Measurements from ENCODE around the gene CALY. TPM values are rescaled to one million over a fixed set of nuclear protein-coding genes. Genes with fewer than 3 reads are reported as not detected.

CALY gene
- total RNA-seq, 2 donors from 2014 or later, result 0.75 to 1.3 TPM

DNA sequence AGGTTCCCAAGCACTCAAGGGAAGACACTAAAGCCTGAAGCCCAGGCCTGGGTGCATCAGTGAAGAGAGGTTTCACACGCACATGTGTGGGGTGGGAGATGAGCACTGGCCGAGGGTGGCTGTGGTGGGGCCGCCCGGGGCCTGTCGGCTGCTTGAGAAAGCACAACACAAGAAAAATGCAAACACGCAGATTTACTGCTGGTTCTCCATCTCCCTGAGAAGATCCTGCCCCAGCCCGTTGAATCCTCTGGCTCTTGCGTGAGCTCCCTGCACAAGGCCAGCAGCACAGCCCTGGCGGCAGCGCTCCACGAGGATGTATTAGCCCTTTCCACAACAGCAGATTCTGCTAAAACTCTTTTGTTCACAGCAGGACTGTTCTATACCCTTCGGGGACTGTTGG, 21.8 kb downstream of the CALY start:
- Mint-ChIP-seq H3K27ac (no peak overlapping the region), H3K4me1 (no peaks in the 10 kb centered on the region), H3K4me3 (no peak overlapping the region), H3K9me3 (peaks cover 9% of the 10 kb centered on the region), H3K36me3 (ENCODE audit: low read depth) (peaks cover 21% of the 10 kb centered on the region), H3K27me3 (ENCODE audit: insufficient read depth) (peaks cover 14% of the 10 kb centered on the region)
- DNase-seq, result no peak
- no peaks in the 10 kb centered on the region for H3K27me3 ChIP-seq (ENCODE audit: control insufficient read depth, insufficient read depth, low read length, poor library complexity, severe bottlenecking)
- TF ChIP-seq, protein P1, sequence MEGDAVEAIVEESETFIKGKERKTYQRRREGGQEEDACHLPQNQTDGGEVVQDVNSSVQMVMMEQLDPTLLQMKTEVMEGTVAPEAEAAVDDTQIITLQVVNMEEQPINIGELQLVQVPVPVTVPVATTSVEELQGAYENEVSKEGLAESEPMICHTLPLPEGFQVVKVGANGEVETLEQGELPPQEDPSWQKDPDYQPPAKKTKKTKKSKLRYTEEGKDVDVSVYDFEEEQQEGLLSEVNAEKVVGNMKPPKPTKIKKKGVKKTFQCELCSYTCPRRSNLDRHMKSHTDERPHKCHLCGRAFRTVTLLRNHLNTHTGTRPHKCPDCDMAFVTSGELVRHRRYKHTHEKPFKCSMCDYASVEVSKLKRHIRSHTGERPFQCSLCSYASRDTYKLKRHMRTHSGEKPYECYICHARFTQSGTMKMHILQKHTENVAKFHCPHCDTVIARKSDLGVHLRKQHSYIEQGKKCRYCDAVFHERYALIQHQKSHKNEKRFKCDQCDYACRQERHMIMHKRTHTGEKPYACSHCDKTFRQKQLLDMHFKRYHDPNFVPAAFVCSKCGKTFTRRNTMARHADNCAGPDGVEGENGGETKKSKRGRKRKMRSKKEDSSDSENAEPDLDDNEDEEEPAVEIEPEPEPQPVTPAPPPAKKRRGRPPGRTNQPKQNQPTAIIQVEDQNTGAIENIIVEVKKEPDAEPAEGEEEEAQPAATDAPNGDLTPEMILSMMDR (conservative IDR thresholded peaks at IDR 0.05), result no peak
- H3K9me3 ChIP-seq (ENCODE audit: control insufficient read depth, low read length), result peaks cover 11% of the 10 kb centered on the region
- H3K4me1 ChIP-seq (ENCODE audit: control insufficient read depth, insufficient read depth, low read length), result no peaks in the 10 kb centered on the region
- WGBS, 2 experiments (ENCODE audit: insufficient coverage in 1 of 2, insufficient read length in 1 of 2), result 94 to 97% methylated on average over 11 to 12 of the region's 12 CpGs
- no peak overlapping the region for H3K4me3 ChIP-seq (ENCODE audit: low read length)
- H3K36me3 ChIP-seq (ENCODE audit: control insufficient read depth, insufficient read depth, low read length), result peaks cover 17% of the 10 kb centered on the region
- H3K9ac ChIP-seq (ENCODE audit: extremely low read depth, low read length, poor library complexity, severe bottlenecking), result no peak overlapping the region
- H3K27ac ChIP-seq (ENCODE audit: low read depth, low read length), result no peak overlapping the region

DNA sequence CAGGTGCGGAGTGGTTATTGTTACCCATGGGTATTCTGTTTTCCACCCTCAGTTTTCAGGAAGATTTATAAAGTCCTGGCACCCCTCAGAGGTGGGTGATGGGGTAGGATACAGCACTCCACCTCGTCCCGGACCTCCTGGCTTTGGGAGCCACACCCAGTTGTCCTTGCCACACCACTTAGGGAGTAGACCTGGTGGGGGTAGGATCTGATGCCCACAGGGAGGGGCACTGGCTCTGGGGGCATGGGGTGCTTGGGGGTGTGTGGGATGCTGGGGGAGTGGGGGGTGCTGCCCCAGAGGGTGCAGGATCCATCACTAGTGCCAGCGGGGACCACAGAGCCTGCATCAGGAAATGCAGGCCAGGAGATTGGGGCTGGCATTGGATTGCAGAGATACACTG, 23.5 kb downstream of the CALY start:
- Histone ChIP-seq H3K9ac (ENCODE audit: extremely low read depth, low read length, poor library complexity, severe bottlenecking) (no peak overlapping the region), H3K9me3 (ENCODE audit: control insufficient read depth, low read length) (no peaks in the 10 kb centered on the region), H3K36me3 (ENCODE audit: control insufficient read depth, insufficient read depth, low read length) (peaks cover 24% of the 10 kb centered on the region), H3K27ac (ENCODE audit: low read depth, low read length) (no peak overlapping the region), H3K4me3 (ENCODE audit: low read length) (no peak overlapping the region), H3K4me1 (ENCODE audit: control insufficient read depth, insufficient read depth, low read length) (no peaks in the 10 kb centered on the region), H3K27me3 (ENCODE audit: control insufficient read depth, insufficient read depth, low read length, poor library complexity, severe bottlenecking) (no peaks in the 10 kb centered on the region)
- H3K4me3 Mint-ChIP-seq, result no peak overlapping the region
- TF ChIP-seq, protein P1 (conservative IDR thresholded peaks at IDR 0.05), result no peak
- WGBS, 2 experiments (ENCODE audit: insufficient coverage in 1 of 2, insufficient read length in 1 of 2), result 89 to 98% methylated on average over 3 to 4 of the region's 4 CpGs
- no peak overlapping the region for H3K27ac Mint-ChIP-seq
- H3K36me3 Mint-ChIP-seq (ENCODE audit: low read depth), result peaks cover 22% of the 10 kb centered on the region
- no peak for DNase-seq
- no peaks in the 10 kb centered on the region for H3K9me3 Mint-ChIP-seq
- peaks cover 5% of the 10 kb centered on the region for H3K27me3 Mint-ChIP-seq (ENCODE audit: insufficient read depth)
- peaks cover under 1% of the 10 kb centered on the region for H3K4me1 Mint-ChIP-seq

- Mint-ChIP-seq H3K4me3 (no peak overlapping the region), H3K4me1 (peaks cover 5% of the 10 kb centered on the region), H3K9me3 (no peaks in the 10 kb centered on the region), H3K27me3 (ENCODE audit: insufficient read depth) (peaks cover 5% of the 10 kb centered on the region), H3K36me3 (ENCODE audit: low read depth) (peaks cover 22% of the 10 kb centered on the region), H3K27ac (no peak overlapping the region)
- Histone ChIP-seq H3K4me1 (ENCODE audit: control insufficient read depth, insufficient read depth, low read length) (no peaks in the 10 kb centered on the region), H3K9ac (ENCODE audit: extremely low read depth, low read length, poor library complexity, severe bottlenecking) (no peak overlapping the region), H3K27ac (ENCODE audit: low read depth, low read length) (no peak overlapping the region), H3K4me3 (ENCODE audit: low read length) (no peak overlapping the region), H3K36me3 (ENCODE audit: control insufficient read depth, insufficient read depth, low read length) (peaks cover 24% of the 10 kb centered on the region), H3K9me3 (ENCODE audit: control insufficient read depth, low read length) (no peaks in the 10 kb centered on the region), H3K27me3 (ENCODE audit: control insufficient read depth, insufficient read depth, low read length, poor library complexity, severe bottlenecking) (no peaks in the 10 kb centered on the region)
- TF ChIP-seq, protein P1 (conservative IDR thresholded peaks at IDR 0.05), result no peak
- WGBS, 2 experiments (ENCODE audit: insufficient coverage in 1 of 2, insufficient read length in 1 of 2), result 87 to 95% methylated on average over 5 to 9 of the region's 9 CpGs
- DNase-seq, result no peak
These were observed 23.9 kb downstream of the CALY start for GRCh38 chr10:133312769-133313145.

All from endodermal cell (in vitro differentiated cells).